Smooth muscle cell (in vitro differentiated cells): Measurements from ENCODE around the gene SKP1. TPM values are rescaled to one million over a fixed set of nuclear protein-coding genes. Genes with fewer than 3 reads are reported as not detected.

Experiments used
- DNase-seq: peaks from one replicate; lab custom pipeline; 2025; ENCODE audit not compliant: unreplicated experiment; lab: John Stamatoyannopoulos, UW
- H2AFZ ChIP-seq: fragments of 200-600 bp; sonication (generic); 2 replicates; pipeline ENCODE4 v1.6.0; 2016; ENCODE audit warnings: antibody characterized with exemption, low read depth, mild to moderate bottlenecking
- H3F3A ChIP-seq: fragments of 200-600 bp; sonication (generic); 2 replicates; pipeline ENCODE4 v1.6.0; 2017; ENCODE audit warnings: antibody characterized with exemption, low read depth
- H3K27ac ChIP-seq: fragments of 200-600 bp; sonication (generic); 2 replicates; pipeline ENCODE4 v1.5.1; 2016; ENCODE audit warnings: low read depth, mild to moderate bottlenecking
- H3K27me3 ChIP-seq: fragments of 200-600 bp; sonication (generic); 2 replicates; pipeline ENCODE4 v1.6.1; 2016; ENCODE audit warnings: low read depth, mild to moderate bottlenecking
- H3K36me3 ChIP-seq: fragments of 200-600 bp; sonication (generic); 2 replicates; pipeline ENCODE4 v1.5.1; 2016; ENCODE audit warnings: low read depth
- H3K4me1 ChIP-seq: fragments of 200-600 bp; sonication (generic); 2 replicates; pipeline ENCODE4 v1.5.1; 2016; ENCODE audit warnings: low read depth
- H3K4me2 ChIP-seq: fragments of 200-600 bp; sonication (generic); 2 replicates; pipeline ENCODE4 v1.6.0; 2016; ENCODE audit warnings: mild to moderate bottlenecking
- H3K4me3 ChIP-seq: fragments of 200-600 bp; sonication (generic); 2 replicates; pipeline ENCODE4 v1.5.1; 2016; ENCODE audit warnings: mild to moderate bottlenecking
- H3K79me2 ChIP-seq: fragments of 200-600 bp; sonication (generic); 2 replicates; pipeline ENCODE4 v1.6.0; 2016; ENCODE audit warnings: low read depth, mild to moderate bottlenecking
- H3K9ac ChIP-seq: fragments of 200-600 bp; sonication (generic); 2 replicates; pipeline ENCODE4 v1.6.0; 2016; ENCODE audit warnings: low read depth
- H3K9me3 ChIP-seq: fragments of 200-600 bp; sonication (generic); replicated peaks from 2 replicates; pipeline ENCODE4 v1.5.1; 2016; ENCODE audit warnings: low read depth
- H4K20me1 ChIP-seq: fragments of 200-600 bp; sonication (generic); 2 replicates; pipeline ENCODE4 v1.6.0; 2016; ENCODE audit warnings: low read depth
- CTCF ChIP-seq: fragments of 200-600 bp; sonication (generic); IDR thresholded peaks from 2 replicates; pipeline ENCODE4 v1.5.1; 2017; ENCODE audit warnings: borderline replicate concordance, mild to moderate bottlenecking, antibody characterized with exemption; ENCODE audit not compliant: insufficient read depth, poor library complexity, severe bottlenecking
- WGBS: methylation state at CpG from one replicate; pipeline ENCODE4 v1.1.7; 2016; ENCODE audit warnings: low lambda C conversion rate; 5-methylcytosine and 5-hydroxymethylcytosine counted together
- polyA plus RNA-seq: library from polyadenylated mRNA; unstranded; fragments of >200 nt; fragmentation: Nextera tagmentation; extraction: Ambion mirVana; gene quantifications from 2 replicates; pipeline ENCODE4 v1.2.1, GENCODE V29; 2016
- total RNA-seq: library from RNA; depleted of rRNA; stranded (reverse); fragments of >200 nt; gene quantifications from 2 replicates; pipeline ENCODE4 v1.2.3, GENCODE V29; 2014

The SKP1 gene
- total RNA-seq = 620 and 658 TPM in 2 replicates
- polyA plus RNA-seq = 735 and 739 TPM in 2 replicates

GRCh38 chr5:134176511-134177368 lies at the start of gene SKP1:
TSS of gene SKP1 (minus strand) at chr5:134176950. CDS start at chr5:134174022, 2,928 bp downstream.
- H4K20me1 ChIP-seq = peaks cover 49% of the 10 kb centered on the region
- H2AFZ ChIP-seq = peak within 1 kb of the TSS; percentile 91
- peak within 1 kb of the TSS; percentile 100 for H3K4me2 ChIP-seq
- no peaks in the 10 kb centered on the region for H3K9me3 ChIP-seq
- DNase-seq = peak; percentile 68
- WGBS = under 1% methylated on average over 85 of the region's 92 CpGs
- H3K4me3 ChIP-seq = peak within 1 kb of the TSS; percentile 91
- H3F3A ChIP-seq = peaks cover 3% of the 10 kb centered on the region
- peaks cover 6% of the 10 kb centered on the region for H3K36me3 ChIP-seq
- peaks cover 20% of the 10 kb centered on the region for H3K4me1 ChIP-seq
- no peaks in the 10 kb centered on the region for H3K27me3 ChIP-seq
- peak within 1 kb of the TSS; percentile 97 for H3K27ac ChIP-seq
- H3K79me2 ChIP-seq = peaks cover 47% of the 10 kb centered on the region
- TF ChIP-seq CTCF = no peak
- H3K9ac ChIP-seq = peak within 1 kb of the TSS; percentile 100

GRCh38 chr5:134225780-134226440 lies 49.2 kb upstream of the SKP1 start, which contains the start of gene PPP2CA:
TSS of gene PPP2CA (minus strand) at chr5:134226073. CDS start at chr5:134225861, 212 bp downstream.
- H4K20me1 ChIP-seq = peaks cover 43% of the 10 kb centered on the region
- TF ChIP-seq CTCF = no peak
- peak within 1 kb of the TSS; percentile 88 for H3K4me2 ChIP-seq
- H3K36me3 ChIP-seq = no peaks in the 10 kb centered on the region
- H3K79me2 ChIP-seq = peaks cover 50% of the 10 kb centered on the region
- peak; percentile 99 for DNase-seq
- H3K27ac ChIP-seq = peak within 1 kb of the TSS; percentile 100
- peak within 1 kb of the TSS; percentile 83 for H3K4me3 ChIP-seq
- peaks cover 26% of the 10 kb centered on the region for H3K4me1 ChIP-seq
- H3F3A ChIP-seq = peaks cover 4% of the 10 kb centered on the region
- peak within 1 kb of the TSS; percentile 100 for H3K9ac ChIP-seq
- no peaks in the 10 kb centered on the region for H3K9me3 ChIP-seq
- WGBS = 1% methylated on average over 70 of the region's 73 CpGs
- H3K27me3 ChIP-seq = no peaks in the 10 kb centered on the region
- peak within 1 kb of the TSS; percentile 94 for H2AFZ ChIP-seq

GRCh38 chr5:134224888-134225779 lies 48.4 kb upstream of the SKP1 start:
- Histone ChIP-seq H3K9ac (peak overlapping the region; percentile 100), H3K4me2 (peak overlapping the region; percentile 88), H2AFZ (peak overlapping the region; percentile 74), H3F3A (peaks cover 4% of the 10 kb centered on the region), H3K27me3 (no peaks in the 10 kb centered on the region), H3K9me3 (no peaks in the 10 kb centered on the region), H3K4me1 (peaks cover 26% of the 10 kb centered on the region), H3K4me3 (peak overlapping the region; percentile 83), H3K36me3 (no peaks in the 10 kb centered on the region), H4K20me1 (peaks cover 51% of the 10 kb centered on the region), H3K79me2 (peaks cover 57% of the 10 kb centered on the region), H3K27ac (peak overlapping the region; percentile 100)
- no peak for TF ChIP-seq CTCF
- DNase-seq = peak; percentile 69
- under 1% methylated on average over 48 of the region's 49 CpGs for WGBS
